ENCODE measurements around the gene HOXA5. TPM values are rescaled to one million over a fixed set of nuclear protein-coding genes. Genes with fewer than 3 reads are reported as not detected.

HOXA5 gene
- total and polyA plus RNA-seq, 2 donors (not counting 1 experiment from before 2014, with no cell fraction given): 18.3 to 35.6 TPM

GRCh38 chr7:27107391-27108381 is 35.8 kb downstream of the HOXA5 start:
- H3K4me2 ChIP-seq (ENCODE audit: extremely low read depth, insufficient read depth, low read length): peak overlapping the region; percentile 89
- no peaks in the 10 kb centered on the region for H3K36me3 ChIP-seq (ENCODE audit: control insufficient read depth, insufficient read depth, low read length)
- peak overlapping the region; percentile 76 for H3K9ac ChIP-seq (ENCODE audit: insufficient read depth, low read length)
- no peaks in the 10 kb centered on the region for H4K20me1 ChIP-seq (ENCODE audit: control insufficient read depth, extremely low read depth, insufficient read depth, low read length)
- H3K79me2 ChIP-seq (ENCODE audit: control insufficient read depth, insufficient read depth, low read length): peaks cover 64% of the 10 kb centered on the region
- peak; percentile 74 to 80 for DNase-seq (ENCODE audit: low read depth in 2 of 2)
- H3K4me1 ChIP-seq (ENCODE audit: control insufficient read depth, extremely low read depth, insufficient read depth, low read length): peaks cover 36% of the 10 kb centered on the region
- H2AFZ ChIP-seq (ENCODE audit: low read length): no peak overlapping the region
- H3K27ac ChIP-seq (ENCODE audit: insufficient read depth, low read length): peak overlapping the region; percentile 95
- peak overlapping the region; percentile 46 to 92 (median 47) for H3K4me3 ChIP-seq (replicated peaks in 1 of 4; ENCODE audit: control extremely low read depth in 1 of 4, insufficient read depth in 1 of 4, low read depth in 3 of 4, low read length in 4 of 4)
- H3K9me3 ChIP-seq (ENCODE audit: control insufficient read depth, insufficient read depth, low read depth, low read length): no peaks in the 10 kb centered on the region
- TF ChIP-seq EZH2 (IDR thresholded peaks at IDR 0.05; ENCODE audit: low read length, missing control alignments) (no peak), CTCF (conservative IDR thresholded peaks at IDR 0.05 in 1 of 2, IDR thresholded peaks at IDR 0.05 in 1 of 2; ENCODE audit: low read depth in 1 of 2, low read length in 2 of 2) (no peak)
- H3K27me3 ChIP-seq (ENCODE audit: control insufficient read depth, insufficient read depth, low read length): no peaks in the 10 kb centered on the region

DNA sequence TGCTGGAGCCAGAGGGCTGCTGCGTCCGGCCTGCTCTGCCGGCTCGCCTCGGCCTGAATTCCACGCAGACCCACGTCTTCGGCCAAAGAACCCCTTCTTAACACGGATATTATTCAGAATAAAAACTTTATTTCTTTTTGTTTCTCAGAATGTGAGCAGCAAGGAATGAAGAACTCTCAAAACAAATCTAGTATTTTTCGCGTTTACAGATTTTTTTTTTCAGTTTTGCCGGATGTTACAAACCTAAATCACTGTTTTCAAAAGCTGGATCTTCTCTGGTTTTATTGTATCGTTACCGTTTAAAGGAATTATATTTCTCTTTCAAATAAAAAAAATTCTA is 36.6 kb downstream of the HOXA5 start:
- Histone ChIP-seq H3K4me2 (ENCODE audit: extremely low read depth, insufficient read depth, low read length) (peak overlapping the region; percentile 76), H3K4me3 (replicated peaks in 1 of 4; ENCODE audit: control extremely low read depth in 1 of 4, insufficient read depth in 1 of 4, low read depth in 3 of 4, low read length in 4 of 4) (peak overlapping the region; percentile 38 to 92 (median 43)), H2AFZ (ENCODE audit: low read length) (no peak overlapping the region), H3K4me1 (ENCODE audit: control insufficient read depth, extremely low read depth, insufficient read depth, low read length) (peaks cover 36% of the 10 kb centered on the region), H4K20me1 (ENCODE audit: control insufficient read depth, extremely low read depth, insufficient read depth, low read length) (no peaks in the 10 kb centered on the region), H3K9me3 (ENCODE audit: control insufficient read depth, insufficient read depth, low read depth, low read length) (no peaks in the 10 kb centered on the region), H3K27ac (ENCODE audit: insufficient read depth, low read length) (peak overlapping the region; percentile 95), H3K27me3 (ENCODE audit: control insufficient read depth, insufficient read depth, low read length) (no peaks in the 10 kb centered on the region), H3K36me3 (ENCODE audit: control insufficient read depth, insufficient read depth, low read length) (no peaks in the 10 kb centered on the region), H3K9ac (ENCODE audit: insufficient read depth, low read length) (peak overlapping the region; percentile 67), H3K79me2 (ENCODE audit: control insufficient read depth, insufficient read depth, low read length) (peaks cover 63% of the 10 kb centered on the region)
- no peak for DNase-seq (ENCODE audit: low read depth in 2 of 2)
- TF ChIP-seq EZH2 (IDR thresholded peaks at IDR 0.05; ENCODE audit: low read length, missing control alignments): no peak
- no peak for TF ChIP-seq CTCF (conservative IDR thresholded peaks at IDR 0.05 in 1 of 2, IDR thresholded peaks at IDR 0.05 in 1 of 2; ENCODE audit: low read depth in 1 of 2, low read length in 2 of 2)

DNA sequence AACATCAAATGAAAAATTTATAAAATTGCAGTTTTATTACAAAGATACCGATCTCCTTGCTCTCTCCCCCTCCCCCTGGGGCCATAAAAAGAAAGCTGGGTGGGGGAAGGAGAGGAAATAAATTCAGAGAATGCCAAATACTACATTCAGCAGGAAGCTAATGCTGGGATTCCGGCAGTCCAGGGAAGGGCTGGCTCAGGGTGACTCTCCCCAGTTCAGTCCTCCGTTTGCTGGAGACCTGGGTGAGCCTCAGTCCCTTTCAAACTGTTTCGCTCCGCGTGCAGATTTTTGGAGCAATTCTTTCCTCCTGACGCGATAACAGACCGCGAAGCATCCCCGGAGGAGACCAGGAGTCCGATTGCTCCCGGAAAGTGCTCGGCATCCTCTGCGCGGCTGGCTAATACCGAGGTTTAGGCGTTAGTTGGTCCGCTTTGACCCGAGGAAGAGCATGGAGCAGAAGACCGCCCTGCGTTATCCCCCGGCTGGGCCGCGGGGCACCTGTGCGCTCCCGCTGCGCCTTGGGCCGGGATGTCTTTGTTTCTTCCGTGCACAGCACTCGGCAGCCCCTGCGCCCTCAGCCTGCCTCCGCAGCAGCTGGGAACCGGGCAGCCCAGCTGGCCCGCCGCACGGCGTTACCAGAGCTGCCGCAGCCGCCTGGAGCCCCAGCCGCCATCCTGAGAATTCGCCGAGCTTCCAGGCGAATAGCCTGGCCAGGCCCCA is 37.1 kb downstream of the HOXA5 start:
- Histone ChIP-seq H3K27ac (ENCODE audit: insufficient read depth, low read length) (peak overlapping the region; percentile 95), H3K27me3 (ENCODE audit: control insufficient read depth, insufficient read depth, low read length) (no peaks in the 10 kb centered on the region), H3K9me3 (ENCODE audit: control insufficient read depth, insufficient read depth, low read depth, low read length) (no peaks in the 10 kb centered on the region), H3K4me3 (replicated peaks in 1 of 4; ENCODE audit: control extremely low read depth in 1 of 4, insufficient read depth in 1 of 4, low read depth in 3 of 4, low read length in 4 of 4) (peak overlapping the region; percentile 38 to 92 (median 43)), H2AFZ (ENCODE audit: low read length) (no peak overlapping the region), H4K20me1 (ENCODE audit: control insufficient read depth, extremely low read depth, insufficient read depth, low read length) (no peaks in the 10 kb centered on the region), H3K36me3 (ENCODE audit: control insufficient read depth, insufficient read depth, low read length) (no peaks in the 10 kb centered on the region), H3K4me2 (ENCODE audit: extremely low read depth, insufficient read depth, low read length) (peak overlapping the region; percentile 76), H3K4me1 (ENCODE audit: control insufficient read depth, extremely low read depth, insufficient read depth, low read length) (peaks cover 36% of the 10 kb centered on the region), H3K9ac (ENCODE audit: insufficient read depth, low read length) (peak overlapping the region; percentile 67), H3K79me2 (ENCODE audit: control insufficient read depth, insufficient read depth, low read length) (peaks cover 63% of the 10 kb centered on the region)
- TF ChIP-seq CTCF (conservative IDR thresholded peaks at IDR 0.05 in 1 of 2, IDR thresholded peaks at IDR 0.05 in 1 of 2; ENCODE audit: low read depth in 1 of 2, low read length in 2 of 2) (no peak), EZH2 (IDR thresholded peaks at IDR 0.05; ENCODE audit: low read length, missing control alignments) (no peak)
- DNase-seq (ENCODE audit: low read depth in 2 of 2): peak; percentile 55 to 68

All from fibroblast of lung (primary cell).